Activated CD4-positive, alpha-beta T cell treated with anti-CD3 and anti-CD28 coated beads for 36 hours (primary cell): ENCODE results near the gene RAB3B. TPM values are rescaled to one million over a fixed set of nuclear protein-coding genes. Genes with fewer than 3 reads are reported as not detected.

Experiments
- ATAC-seq: fragments of 200-7000 bp; cut with Tn5 transposase; one replicate; pipeline ENCODE4 v1.10.0; 2021; ENCODE audit warnings: mild to moderate bottlenecking, moderate library complexity
- CTCF ChIA-PET: fragments of 350-600 bp; sonication (Branson Sonifier 250); formaldehyde crosslinking; loops from one replicate; lab custom pipeline; 2021; ENCODE audit warnings: antibody characterized with exemption; lab: Charles Lee
- POLR2A ChIA-PET: fragments of 350-600 bp; sonication (Branson Sonifier 250); formaldehyde crosslinking; loops from one replicate; lab custom pipeline; 2021; ENCODE audit warnings: antibody characterized with exemption, inconsistent platforms; lab: Charles Lee
- DNase-seq: peaks from one replicate; pipeline ENCODE4 v3.0.0-alpha.2; 2020
- H3K27ac Mint-ChIP-seq: one replicate; pipeline ENCODE4 v1.8.0; 2021; ENCODE audit warnings: mixed read lengths
- H3K27me3 Mint-ChIP-seq: one replicate; pipeline ENCODE4 v1.8.0; 2021; ENCODE audit warnings: mixed read lengths
- H3K36me3 Mint-ChIP-seq: one replicate; pipeline ENCODE4 v1.8.0; 2021; ENCODE audit warnings: low read depth, mixed read lengths
- H3K4me1 Mint-ChIP-seq: one replicate; pipeline ENCODE4 v1.8.0; 2021; ENCODE audit warnings: mixed read lengths
- H3K4me3 Mint-ChIP-seq: one replicate; pipeline ENCODE4 v1.8.0; 2021; ENCODE audit warnings: mild to moderate bottlenecking, moderate library complexity, mixed read lengths
- H3K9me3 Mint-ChIP-seq: one replicate; pipeline ENCODE4 v1.8.0; 2021; ENCODE audit warnings: low read depth, mixed read lengths
- intact Hi-C, 2 experiments: fragments of 100-400 bp; cut with DNase I in 1 of 2; cut with micrococcal nuclease in 1 of 2; formaldehyde crosslinking; loops; one replicate each; pipeline versions ENCODE4 v1.14.2 to v1.15.1; 2022 to 2024; cut with DNase I, micrococcal nuclease
- total RNA-seq, 2 experiments: library from RNA; stranded (reverse); gene quantifications; one replicate each; pipeline ENCODE4 v1.2.3, GENCODE V29; 2021

RAB3B gene
- total RNA-seq, 2 experiments from 2014 or later = 0.07 to 0.11 TPM

DNA sequence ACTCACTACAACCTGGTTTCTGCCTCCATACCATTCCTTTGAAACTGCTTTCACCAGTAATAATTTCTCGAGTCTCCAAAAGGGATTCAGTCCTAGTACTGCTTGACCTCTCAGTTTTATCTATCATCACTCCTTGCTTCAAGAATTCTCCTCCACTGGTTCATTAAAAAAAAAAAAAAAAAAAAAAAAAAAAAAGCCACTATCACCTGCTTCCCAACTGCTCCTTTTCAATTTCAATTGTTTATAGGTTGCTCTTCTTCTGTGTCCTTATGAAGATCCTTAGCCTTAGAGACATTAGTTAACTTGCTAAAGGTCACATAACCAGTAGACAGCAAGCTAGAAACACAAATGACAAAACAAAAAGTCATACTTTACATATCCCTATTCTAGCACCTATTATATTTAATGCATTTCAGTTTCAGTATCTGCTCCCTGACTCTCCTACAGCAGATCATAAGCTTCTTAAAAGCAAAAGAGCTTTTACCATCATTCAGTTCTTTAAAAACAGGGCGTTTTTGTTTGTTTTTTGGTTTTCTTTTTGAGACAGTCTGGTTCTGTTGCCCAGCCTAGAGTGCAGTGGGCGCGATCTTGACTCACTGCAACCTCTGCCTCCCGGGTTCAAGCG, 119.0 kb downstream of the RAB3B start:
- ChIA-PET POLR2A (no interaction called here), CTCF (interaction anchor here (0.7 to 1.1 kb wide), 3 partner anchors 8 to 26 kb away, joined by 3 read pairs; no protein-coding TSS in a partner anchor)
- H3K36me3 Mint-ChIP-seq = peaks cover 25% of the 10 kb centered on the region
- no peak overlapping the region for H3K4me3 Mint-ChIP-seq
- peaks cover 68% of the 10 kb centered on the region for H3K4me1 Mint-ChIP-seq
- intact Hi-C loops = no loop called here
- H3K27me3 Mint-ChIP-seq = no peaks in the 10 kb centered on the region
- DNase-seq (no peak), ATAC-seq (peak; percentile 71)
- H3K27ac Mint-ChIP-seq = no peak overlapping the region
- no peaks in the 10 kb centered on the region for H3K9me3 Mint-ChIP-seq

DNA sequence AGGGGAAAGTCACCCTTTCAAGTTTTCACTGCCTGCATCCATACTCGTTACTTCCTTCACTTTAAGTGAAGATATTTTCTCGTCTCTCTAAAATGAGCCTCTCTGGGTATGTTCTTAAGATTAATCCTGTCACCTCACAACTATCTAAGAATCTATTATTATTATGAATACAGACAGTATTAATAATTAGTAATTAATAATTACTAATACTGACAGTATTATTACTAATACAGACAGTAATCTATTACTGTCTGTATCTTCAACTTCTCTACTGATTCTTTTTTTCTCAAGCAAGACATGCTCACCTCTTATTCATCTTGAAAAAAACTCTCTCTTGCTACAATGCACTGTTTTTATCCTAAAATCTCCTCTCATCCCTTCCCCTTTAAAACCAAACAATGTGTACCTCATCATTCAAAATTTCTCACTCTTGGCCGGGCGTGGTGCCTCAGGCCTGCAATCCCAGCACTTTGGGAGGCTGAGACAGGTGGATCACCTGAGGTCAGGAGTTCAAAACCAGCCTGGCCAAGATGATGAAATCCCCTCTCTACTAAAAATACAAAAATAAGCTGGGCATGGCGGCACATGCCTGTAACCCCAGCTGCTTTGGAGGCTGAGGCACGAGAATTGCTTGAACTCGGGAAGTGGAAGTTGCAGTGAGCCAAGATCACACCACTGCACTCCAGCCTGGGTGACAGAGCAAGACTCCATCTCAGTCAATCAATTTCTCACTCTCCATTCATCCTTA, 119.7 kb downstream of the RAB3B start:
- ChIA-PET POLR2A (no interaction called here), CTCF (interaction anchor here (0.7 to 1.1 kb wide), 3 partner anchors 9 to 27 kb away, joined by 3 read pairs; no protein-coding TSS in a partner anchor)
- H3K27me3 Mint-ChIP-seq = no peaks in the 10 kb centered on the region
- no peak overlapping the region for H3K4me3 Mint-ChIP-seq
- ATAC-seq = no peak
- H3K27ac Mint-ChIP-seq = peak overlapping the region; percentile 19
- peaks cover 68% of the 10 kb centered on the region for H3K4me1 Mint-ChIP-seq
- DNase-seq = no peak
- no peaks in the 10 kb centered on the region for H3K9me3 Mint-ChIP-seq
- H3K36me3 Mint-ChIP-seq = peaks cover 24% of the 10 kb centered on the region
- intact Hi-C loops = no loop called here

DNA sequence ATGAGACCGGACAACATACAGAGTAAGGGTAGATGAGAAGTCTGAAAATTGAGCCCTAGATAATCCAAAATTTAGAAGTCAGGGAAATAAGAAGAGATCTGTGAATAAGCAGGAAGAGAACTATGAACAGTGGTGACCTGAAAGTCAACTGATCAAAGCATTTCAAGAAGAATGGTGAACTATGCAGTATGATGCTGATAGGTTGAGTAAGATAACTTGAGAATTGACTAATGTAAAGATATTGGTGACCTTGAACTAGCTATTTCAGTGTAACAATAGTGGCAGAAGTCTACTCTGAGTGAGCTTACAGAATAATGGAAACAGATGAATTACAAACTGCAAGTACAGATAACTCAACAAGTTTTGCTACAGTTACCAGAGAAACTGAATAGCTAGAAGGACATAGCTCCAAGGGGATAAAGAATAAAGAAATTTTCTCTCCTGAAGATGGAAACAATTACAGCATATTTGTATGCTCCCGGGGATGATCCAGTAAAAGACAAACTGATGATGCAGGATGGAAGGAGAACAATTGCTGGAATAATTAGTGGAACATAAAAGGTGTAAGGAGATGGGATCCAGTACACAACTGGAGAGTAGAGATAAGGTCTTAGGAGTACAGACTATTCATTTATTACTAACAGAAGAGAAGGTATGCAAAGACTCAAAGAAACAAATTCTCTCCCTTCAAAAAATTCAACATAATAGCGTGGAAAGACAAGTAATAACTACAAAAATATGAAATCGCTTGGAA, 122.8 kb downstream of the RAB3B start:
- Mint-ChIP-seq H3K4me3 (no peak overlapping the region), H3K36me3 (peaks cover 13% of the 10 kb centered on the region), H3K9me3 (no peaks in the 10 kb centered on the region), H3K27ac (peak overlapping the region; percentile 4), H3K27me3 (no peaks in the 10 kb centered on the region), H3K4me1 (peaks cover 61% of the 10 kb centered on the region)
- intact Hi-C loops = no loop called here
- ATAC-seq = peak; percentile 78
- POLR2A ChIA-PET = interaction anchor here (0.6 kb wide), 1 partner anchor 19 kb away, joined by 4 read pairs; no protein-coding TSS in a partner anchor
- DNase-seq = no peak
- CTCF ChIA-PET = interaction anchor here (1.1 kb wide), 1 partner anchor 16 kb away, joined by 3 read pairs; no protein-coding TSS in a partner anchor

DNA sequence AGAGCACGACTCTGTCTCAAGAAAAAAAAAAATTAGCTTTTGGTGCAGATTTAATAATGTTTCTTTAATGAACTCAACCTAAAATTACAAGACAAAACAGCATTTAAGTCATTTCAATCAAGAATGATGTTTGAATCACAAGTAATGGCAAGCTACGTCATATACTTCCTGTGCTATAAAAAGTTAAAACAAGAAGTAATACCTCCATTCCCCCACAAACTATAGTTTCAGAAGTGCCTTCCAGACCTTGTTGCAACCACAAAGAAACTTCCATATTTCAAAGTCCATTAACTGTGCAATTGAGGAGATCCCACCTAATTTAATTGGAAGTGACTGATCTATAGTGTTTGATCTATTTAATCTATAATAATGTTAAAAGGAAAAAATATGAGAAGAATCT, 127.1 kb downstream of the RAB3B start:
- H3K27ac Mint-ChIP-seq = no peak overlapping the region
- peak; percentile 43 for ATAC-seq
- H3K36me3 Mint-ChIP-seq = peaks cover 10% of the 10 kb centered on the region
- H3K4me1 Mint-ChIP-seq = peaks cover 50% of the 10 kb centered on the region
- POLR2A ChIA-PET = interaction anchor here (0.7 kb wide), 4 partner anchors 50 to 629 kb away, joined by 3 to 4 read pairs (median 4); no protein-coding TSS in a partner anchor
- intact Hi-C loops = no loop called here
- H3K27me3 Mint-ChIP-seq = no peaks in the 10 kb centered on the region
- DNase-seq = no peak
- no peaks in the 10 kb centered on the region for H3K9me3 Mint-ChIP-seq
- H3K4me3 Mint-ChIP-seq = no peak overlapping the region
- CTCF ChIA-PET = interaction anchor here (0.7 kb wide), 1 partner anchor 16 kb away, joined by 3 read pairs; no protein-coding TSS in a partner anchor

DNA sequence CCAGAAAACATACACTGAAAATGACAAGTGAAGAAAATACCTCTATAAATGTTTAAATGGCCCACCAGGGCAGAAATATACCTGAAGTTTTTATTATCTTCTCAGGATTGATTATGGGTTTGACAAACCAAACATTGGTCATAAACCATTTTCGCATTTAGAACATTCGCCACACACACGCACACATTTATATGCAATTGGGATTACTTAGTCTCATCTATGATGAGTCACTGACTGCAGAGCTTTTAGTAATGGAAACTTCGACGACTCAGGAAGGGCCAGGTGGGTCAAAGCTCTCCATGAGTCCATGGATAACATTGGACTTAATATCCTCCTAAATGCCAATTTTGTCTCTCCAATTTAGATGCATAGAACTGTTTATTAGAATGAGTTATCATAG, 128.8 kb downstream of the RAB3B start:
- ChIA-PET POLR2A (no interaction called here), CTCF (interaction anchor here (1.2 kb wide), 1 partner anchor 13 kb away, joined by 4 read pairs; no protein-coding TSS in a partner anchor)
- no peaks in the 10 kb centered on the region for H3K27me3 Mint-ChIP-seq
- no peak overlapping the region for H3K4me3 Mint-ChIP-seq
- peaks cover 35% of the 10 kb centered on the region for H3K4me1 Mint-ChIP-seq
- DNase-seq (peak; percentile 25), ATAC-seq (peak; percentile 42)
- intact Hi-C loops = no loop called here
- no peaks in the 10 kb centered on the region for H3K9me3 Mint-ChIP-seq
- H3K36me3 Mint-ChIP-seq = peaks cover 10% of the 10 kb centered on the region
- H3K27ac Mint-ChIP-seq = peak overlapping the region; percentile 17

DNA sequence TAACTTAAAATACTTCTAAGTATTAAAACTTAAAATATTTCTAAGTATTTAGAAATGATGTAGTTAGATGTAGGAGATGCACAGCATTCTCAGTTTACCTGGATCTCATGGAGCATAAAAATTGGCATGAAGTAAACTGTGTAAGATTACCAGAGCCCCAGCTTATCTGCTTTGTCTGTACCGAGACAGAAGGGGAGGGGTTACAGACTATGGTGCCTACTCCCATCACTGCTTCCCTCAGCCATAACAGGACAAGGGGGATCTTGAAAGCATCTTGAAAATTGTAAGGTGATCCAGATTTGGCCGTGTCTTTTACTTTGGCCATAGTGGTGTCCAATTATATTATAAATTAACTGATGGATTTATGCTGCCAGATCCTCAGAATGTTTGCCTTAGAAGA, 130.8 kb downstream of the RAB3B start:
- ATAC-seq (no peak), DNase-seq (no peak)
- no peak overlapping the region for H3K27ac Mint-ChIP-seq
- H3K4me1 Mint-ChIP-seq = peaks cover 33% of the 10 kb centered on the region
- ChIA-PET CTCF (no interaction called here), POLR2A (no interaction called here)
- no peaks in the 10 kb centered on the region for H3K9me3 Mint-ChIP-seq
- no peak overlapping the region for H3K4me3 Mint-ChIP-seq
- H3K36me3 Mint-ChIP-seq = peaks cover 14% of the 10 kb centered on the region
- H3K27me3 Mint-ChIP-seq = no peaks in the 10 kb centered on the region
- intact Hi-C loops = no loop called here

DNA sequence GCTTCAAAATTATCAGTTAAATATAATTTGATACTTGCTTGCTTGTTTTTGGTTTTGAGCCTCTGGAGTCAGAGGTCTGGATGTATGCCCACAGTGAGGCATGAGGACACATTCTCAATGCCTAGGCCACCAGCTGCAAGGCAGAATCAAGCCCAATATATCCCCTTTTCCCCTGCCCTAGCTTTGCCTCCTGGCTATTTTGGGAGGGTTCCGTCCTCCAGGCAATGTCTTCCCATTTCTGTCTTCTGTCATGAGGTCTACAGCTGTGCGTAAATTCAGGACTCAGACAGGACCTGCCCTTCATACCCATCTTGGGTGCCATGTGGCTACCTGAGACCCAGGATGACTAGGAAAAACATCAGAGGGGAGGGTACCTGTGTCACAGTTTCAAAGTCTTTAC, 131.2 kb downstream of the RAB3B start:
- H3K36me3 Mint-ChIP-seq = peaks cover 18% of the 10 kb centered on the region
- CTCF ChIA-PET = no interaction called here
- no peak for ATAC-seq

DNA sequence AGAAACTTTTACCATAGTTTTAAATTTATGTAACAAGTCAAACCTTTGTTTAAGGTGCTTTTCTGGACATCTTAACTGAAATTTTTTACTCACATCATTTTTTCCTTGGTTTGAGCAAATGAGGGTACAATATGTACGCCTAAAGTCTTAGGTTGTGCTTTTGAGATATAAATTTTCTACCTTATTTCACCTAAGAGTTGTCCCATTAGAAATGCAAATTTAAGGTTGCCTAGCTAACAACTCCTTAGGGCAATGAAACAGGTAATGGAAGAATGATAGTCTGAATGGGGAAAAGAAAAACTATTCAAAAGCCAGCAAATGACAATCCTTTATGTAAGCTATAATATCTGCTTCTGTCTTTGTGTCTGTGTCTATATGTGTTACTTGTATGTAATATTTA, 131.6 kb downstream of the RAB3B start:
- intact Hi-C loops = no loop called here
- Mint-ChIP-seq H3K36me3 (peaks cover 20% of the 10 kb centered on the region), H3K27ac (no peak overlapping the region), H3K4me3 (no peak overlapping the region), H3K27me3 (no peaks in the 10 kb centered on the region), H3K9me3 (no peaks in the 10 kb centered on the region), H3K4me1 (peaks cover 30% of the 10 kb centered on the region)
- ATAC-seq (no peak), DNase-seq (no peak)
- ChIA-PET POLR2A (no interaction called here), CTCF (no interaction called here)

More for the DNA sequence above, 131.2 kb downstream of the RAB3B start:
- intact Hi-C loops = no loop called here
- peaks cover 33% of the 10 kb centered on the region for H3K4me1 Mint-ChIP-seq
- H3K27ac Mint-ChIP-seq = no peak overlapping the region
- no peak overlapping the region for H3K4me3 Mint-ChIP-seq
- H3K27me3 Mint-ChIP-seq = no peaks in the 10 kb centered on the region
- DNase-seq = no peak
- H3K9me3 Mint-ChIP-seq = no peaks in the 10 kb centered on the region
- POLR2A ChIA-PET = no interaction called here

Other genes with a start within 250 kb of the RAB3B start
- gene NRDC, start 112.0 kb downstream of the RAB3B start, total RNA-seq = 100 to 1,000 TPM; 149 to 186 TPM
- 10 to 100 TPM in 1 of 2 experiments, 1 to 10 TPM in 1; 7.6 to 12.3 TPM for gene KTI12, start 43.1 kb upstream of the RAB3B start, total RNA-seq
- 10 to 100 TPM; 21.9 to 31.5 TPM for gene TXNDC12, start 64.5 kb upstream of the RAB3B start, total RNA-seq
- gene BTF3L4, start 65.6 kb upstream of the RAB3B start, total RNA-seq = 10 to 100 TPM; 33.8 to 37.8 TPM
- 1 to 10 TPM; 4.3 to 4.7 TPM for gene ZFYVE9, start 151.4 kb upstream of the RAB3B start, total RNA-seq